AG08395 (cell line): ENCODE results near the gene UBE2I.
"Not testable (repeated sequence)": the region's sequence is repeated elsewhere in the genome, so short reads cannot be mapped to it uniquely, and the experiment has no call there.

ENCODE experiments used
- DNase-seq: peaks from one replicate; pipeline ENCODE4 v3.0.0; 2012; ENCODE audit warnings: mixed read lengths, low spot score

UBE2I gene

GRCh38 chr16:1308977-1309885 lies at the start of gene UBE2I:
TSS of gene UBE2I (plus strand) at chr16:1309636. CDS start at chr16:1314031, 4,395 bp downstream.
- peak; percentile 99 for DNase-seq

GRCh38 chr16:1259760-1260068 lies 49.7 kb upstream of the UBE2I start:
- no peak for DNase-seq

- DNase-seq: no peak
Measured at GRCh38 chr16:1260101-1260680, 49.2 kb upstream of the UBE2I start.

- no peak for DNase-seq
Measured at GRCh38 chr16:1261131-1261892, 48.1 kb upstream of the UBE2I start.

GRCh38 chr16:1262210-1262845 lies 47.1 kb upstream of the UBE2I start:
- no peak for DNase-seq

- DNase-seq: no peak
Measured at GRCh38 chr16:1262846-1263221, 46.6 kb upstream of the UBE2I start.

GRCh38 chr16:1263591-1264344 lies 45.7 kb upstream of the UBE2I start:
- no peak for DNase-seq

- no peak for DNase-seq
Measured at GRCh38 chr16:1264345-1265089, 44.9 kb upstream of the UBE2I start.

- DNase-seq: no peak
Measured at GRCh38 chr16:1265090-1265630, 44.3 kb upstream of the UBE2I start.

GRCh38 chr16:1265826-1266225 lies 43.6 kb upstream of the UBE2I start:
- DNase-seq: no peak

- not testable (repeated sequence) for DNase-seq
Measured at GRCh38 chr16:1269418-1269817, 40.0 kb upstream of the UBE2I start.

- DNase-seq: no peak
Measured at GRCh38 chr16:1271380-1271723, 38.1 kb upstream of the UBE2I start.

- not testable (repeated sequence) for DNase-seq
Measured at GRCh38 chr16:1271724-1272413, 37.6 kb upstream of the UBE2I start.

GRCh38 chr16:1272453-1273198 lies 36.8 kb upstream of the UBE2I start:
- DNase-seq: no peak

- DNase-seq: no peak
Measured at GRCh38 chr16:1273816-1274215, 35.6 kb upstream of the UBE2I start.

GRCh38 chr16:1274767-1275166 lies 34.7 kb upstream of the UBE2I start:
- DNase-seq: no peak

GRCh38 chr16:1275791-1276579 lies 33.5 kb upstream of the UBE2I start:
- DNase-seq: no peak

GRCh38 chr16:1276580-1276878 lies 32.9 kb upstream of the UBE2I start:
- DNase-seq: no peak

GRCh38 chr16:1277151-1277598 lies 32.3 kb upstream of the UBE2I start:
- DNase-seq: no peak
